ENCODE measurements around the gene HDAC7. TPM values are rescaled to one million over a fixed set of nuclear protein-coding genes. Genes with fewer than 3 reads are reported as not detected.
A peak's percentile ranks its signal among the peaks of the same experiment; 100 is the strongest.

HDAC7 gene
- total RNA-seq, 1 experiment from 2014 or later = 71.2 TPM

DNA sequence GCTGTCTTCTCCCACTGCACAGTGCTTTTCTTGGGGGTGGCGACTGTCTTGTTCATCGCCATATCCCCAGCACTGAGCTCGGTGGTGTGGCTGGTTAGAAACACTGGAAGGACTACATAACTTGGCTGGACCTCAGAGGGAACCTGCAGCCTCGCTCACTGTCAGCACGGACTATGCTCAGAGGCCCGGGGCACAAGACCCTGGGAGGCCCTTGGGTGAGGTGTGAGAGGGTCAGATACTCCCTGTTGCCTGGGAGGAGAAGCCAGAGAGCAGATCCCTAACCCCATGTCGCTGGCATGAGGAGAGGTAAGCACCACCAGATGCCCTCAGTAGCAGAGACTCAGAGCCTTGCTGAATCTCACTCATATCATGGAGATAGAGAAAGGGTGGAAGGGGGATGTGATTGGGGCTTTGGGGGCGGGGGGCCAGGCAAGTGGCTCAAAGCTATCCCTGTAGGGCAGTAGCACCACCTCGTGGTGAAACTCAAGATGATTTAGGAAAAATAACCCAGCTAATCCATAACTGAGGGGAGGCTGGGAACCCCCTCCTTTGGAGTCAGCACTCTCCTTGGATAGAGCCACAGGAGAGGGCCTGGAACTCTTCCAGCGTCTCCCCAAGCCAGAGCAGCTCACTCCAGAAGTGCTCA, 18.7 kb upstream of the HDAC7 start:
- Mint-ChIP-seq H3K36me3 (ENCODE audit: insufficient read depth, unreplicated experiment) (no peaks in the 10 kb centered on the region), H3K4me1 (ENCODE audit: low read depth, unreplicated experiment) (peaks cover 18% of the 10 kb centered on the region), H3K9me3 (ENCODE audit: unreplicated experiment) (no peaks in the 10 kb centered on the region), H3K27me3 (ENCODE audit: insufficient read depth, unreplicated experiment) (no peaks in the 10 kb centered on the region), H3K27ac (ENCODE audit: unreplicated experiment) (no peak overlapping the region), H3K4me3 (ENCODE audit: unreplicated experiment) (no peak overlapping the region)
- ChIA-PET POLR2A (interaction anchor here (1.1 kb wide), 1 partner anchor 18 kb away, joined by 18 read pairs; no protein-coding TSS in a partner anchor), CTCF (interaction anchor here (0.6 to 5.9 kb wide), 45 partner anchors 9 to 223 kb away, joined by 3 to 113 read pairs (median 7); partner anchors contain the start of genes HDAC7, RAPGEF3, RPAP3 and TMEM106C)
- no peaks in the 10 kb centered on the region for H3K36me3 ChIP-seq (ENCODE audit: control insufficient read depth, insufficient read depth, low read length)
- TF ChIP-seq, protein P1, sequence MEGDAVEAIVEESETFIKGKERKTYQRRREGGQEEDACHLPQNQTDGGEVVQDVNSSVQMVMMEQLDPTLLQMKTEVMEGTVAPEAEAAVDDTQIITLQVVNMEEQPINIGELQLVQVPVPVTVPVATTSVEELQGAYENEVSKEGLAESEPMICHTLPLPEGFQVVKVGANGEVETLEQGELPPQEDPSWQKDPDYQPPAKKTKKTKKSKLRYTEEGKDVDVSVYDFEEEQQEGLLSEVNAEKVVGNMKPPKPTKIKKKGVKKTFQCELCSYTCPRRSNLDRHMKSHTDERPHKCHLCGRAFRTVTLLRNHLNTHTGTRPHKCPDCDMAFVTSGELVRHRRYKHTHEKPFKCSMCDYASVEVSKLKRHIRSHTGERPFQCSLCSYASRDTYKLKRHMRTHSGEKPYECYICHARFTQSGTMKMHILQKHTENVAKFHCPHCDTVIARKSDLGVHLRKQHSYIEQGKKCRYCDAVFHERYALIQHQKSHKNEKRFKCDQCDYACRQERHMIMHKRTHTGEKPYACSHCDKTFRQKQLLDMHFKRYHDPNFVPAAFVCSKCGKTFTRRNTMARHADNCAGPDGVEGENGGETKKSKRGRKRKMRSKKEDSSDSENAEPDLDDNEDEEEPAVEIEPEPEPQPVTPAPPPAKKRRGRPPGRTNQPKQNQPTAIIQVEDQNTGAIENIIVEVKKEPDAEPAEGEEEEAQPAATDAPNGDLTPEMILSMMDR (IDR thresholded peaks at IDR 0.05; ENCODE audit: insufficient read depth in 1 of 2, low read depth in 1 of 2, low read length in 1 of 2, severe bottlenecking in 1 of 2, unreplicated experiment in 1 of 2) = peak; percentile 69 to 84
- no TSS peak for BruUV-seq (replicated peaks)
- H3K9me3 ChIP-seq = no peaks in the 10 kb centered on the region
- no peak overlapping the region for H3K4me3 ChIP-seq (ENCODE audit: low read depth, low read length)
- intact Hi-C loops (cut with micrococcal nuclease; ENCODE audit: unreplicated experiment) = loop anchor here (1.0 kb wide), 3 partner anchors 37 to 94 kb away; no protein-coding TSS in a partner anchor
- no peaks in the 10 kb centered on the region for H3K27me3 ChIP-seq (replicated peaks; ENCODE audit: control insufficient read depth, insufficient read depth, low read length)
- peaks cover 5% of the 10 kb centered on the region; the same call in 1 of the 2 replicates for H3K4me1 ChIP-seq
- DNase-seq = peak in 1 of 2 experiments; percentile 68

DNA sequence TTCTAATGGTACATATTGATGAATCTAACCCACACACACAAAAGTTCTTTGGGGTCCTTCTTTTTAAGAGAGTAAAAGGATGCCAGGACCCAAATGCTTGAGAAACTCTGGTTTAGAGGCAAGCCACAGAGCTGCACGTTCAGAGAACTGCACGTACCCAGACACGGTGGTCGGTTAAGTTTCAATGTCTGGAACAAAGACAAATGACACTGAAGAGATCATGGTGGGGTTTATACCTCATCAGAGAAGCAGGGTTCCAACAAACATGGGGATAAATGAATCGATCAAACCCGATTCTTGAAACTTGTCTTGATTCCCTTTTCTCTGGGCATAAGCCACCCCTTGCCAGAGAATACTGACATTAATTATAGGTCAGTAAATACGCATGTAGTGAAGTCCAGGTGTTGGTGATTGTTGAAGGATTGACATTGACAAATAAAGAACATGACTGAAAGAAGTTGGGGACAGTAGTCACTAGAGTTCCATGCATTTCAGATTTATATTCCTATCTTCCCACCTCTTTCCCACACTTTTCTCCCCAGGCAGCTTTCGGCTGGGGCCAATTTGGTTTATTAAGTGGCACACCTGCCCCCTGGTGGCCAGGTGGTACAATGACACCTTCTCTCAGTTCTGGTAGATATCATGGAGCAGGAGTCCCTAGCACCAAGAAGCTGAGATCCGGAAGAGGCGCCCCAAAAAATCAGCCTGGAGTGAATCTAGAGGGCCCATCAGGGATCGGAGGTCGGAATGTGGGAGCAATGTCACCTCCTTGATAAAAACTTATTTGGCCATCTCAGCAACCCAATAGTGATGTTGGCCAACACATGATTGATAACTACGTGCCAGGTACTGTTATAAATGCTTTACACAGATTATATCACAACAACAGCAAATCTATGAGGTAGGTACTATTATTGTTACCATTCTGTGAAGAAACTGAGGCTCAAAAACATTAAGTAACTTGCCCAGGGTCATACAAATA, 17.8 kb upstream of the HDAC7 start:
- H3K27me3 ChIP-seq (replicated peaks; ENCODE audit: control insufficient read depth, insufficient read depth, low read length) = no peaks in the 10 kb centered on the region
- DNase-seq = peak; percentile 70 to 86
- intact Hi-C loops (cut with micrococcal nuclease; ENCODE audit: unreplicated experiment) = loop anchor here (1.0 kb wide), 6 partner anchors 17 to 122 kb away; no protein-coding TSS in a partner anchor
- ChIA-PET POLR2A (interaction anchor here (1.1 kb wide), 1 partner anchor 17 kb away, joined by 18 read pairs; no protein-coding TSS in a partner anchor), CTCF (interaction anchor here (0.6 to 5.9 kb wide), 34 partner anchors 9 to 185 kb away, joined by 3 to 113 read pairs (median 9); partner anchors contain the start of genes HDAC7, RAPGEF3 and VDR)
- Mint-ChIP-seq H3K4me1 (ENCODE audit: low read depth, unreplicated experiment) (peaks cover 14% of the 10 kb centered on the region), H3K27ac (ENCODE audit: unreplicated experiment) (no peak overlapping the region), H3K36me3 (ENCODE audit: insufficient read depth, unreplicated experiment) (no peaks in the 10 kb centered on the region), H3K27me3 (ENCODE audit: insufficient read depth, unreplicated experiment) (no peaks in the 10 kb centered on the region), H3K4me3 (ENCODE audit: unreplicated experiment) (no peak overlapping the region), H3K9me3 (ENCODE audit: unreplicated experiment) (no peaks in the 10 kb centered on the region)
- peaks cover 5% of the 10 kb centered on the region; the same call in 1 of the 2 replicates for H3K4me1 ChIP-seq
- no peak overlapping the region for H3K4me3 ChIP-seq (ENCODE audit: low read depth, low read length)
- TF ChIP-seq, protein P1 (IDR thresholded peaks at IDR 0.05; ENCODE audit: insufficient read depth in 1 of 2, low read depth in 1 of 2, low read length in 1 of 2, severe bottlenecking in 1 of 2, unreplicated experiment in 1 of 2) = peak; percentile 93 to 96
- H3K9me3 ChIP-seq = no peaks in the 10 kb centered on the region
- H3K36me3 ChIP-seq (ENCODE audit: control insufficient read depth, insufficient read depth, low read length) = no peaks in the 10 kb centered on the region
- BruUV-seq (replicated peaks) = no TSS peak

DNA sequence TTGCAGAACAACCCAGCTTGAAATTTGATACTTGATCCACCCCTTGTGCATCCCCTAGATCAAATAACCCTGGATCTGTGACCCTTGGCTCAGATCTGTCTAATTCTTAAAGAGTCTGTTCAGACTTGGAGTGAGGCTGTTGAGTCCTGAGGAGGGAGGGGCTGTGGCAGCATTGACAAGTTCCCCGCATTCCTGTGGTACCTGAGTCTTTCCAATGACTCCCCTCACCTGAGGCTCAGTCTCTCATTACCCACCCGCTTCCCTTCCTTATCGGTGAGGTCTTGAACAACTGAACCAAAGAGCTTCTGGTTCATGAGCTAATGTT, 16.1 kb upstream of the HDAC7 start:
- Histone ChIP-seq H3K27me3 (replicated peaks; ENCODE audit: control insufficient read depth, insufficient read depth, low read length) (no peaks in the 10 kb centered on the region), H3K4me3 (ENCODE audit: low read depth, low read length) (no peak overlapping the region), H3K36me3 (ENCODE audit: control insufficient read depth, insufficient read depth, low read length) (no peaks in the 10 kb centered on the region), H3K9me3 (no peaks in the 10 kb centered on the region), H3K4me1 (peaks cover 5% of the 10 kb centered on the region; the same call in 1 of the 2 replicates)
- DNase-seq = no peak
- Mint-ChIP-seq H3K27ac (ENCODE audit: unreplicated experiment) (no peak overlapping the region), H3K36me3 (ENCODE audit: insufficient read depth, unreplicated experiment) (no peaks in the 10 kb centered on the region), H3K4me3 (ENCODE audit: unreplicated experiment) (no peak overlapping the region), H3K9me3 (ENCODE audit: unreplicated experiment) (no peaks in the 10 kb centered on the region), H3K27me3 (ENCODE audit: insufficient read depth, unreplicated experiment) (no peaks in the 10 kb centered on the region), H3K4me1 (ENCODE audit: low read depth, unreplicated experiment) (peaks cover 14% of the 10 kb centered on the region)
- no TSS peak for BruUV-seq (replicated peaks)
- ChIA-PET CTCF (interaction anchor here (1.1 to 5.9 kb wide), 5 partner anchors 16 to 94 kb away, joined by 3 to 113 read pairs (median 7); partner anchors contain the start of gene HDAC7), POLR2A (interaction anchor here (1.3 kb wide), 1 partner anchor 16 kb away, joined by 4 read pairs; the partner anchor contains the start of gene HDAC7)
- TF ChIP-seq, protein P1 (IDR thresholded peaks at IDR 0.05; ENCODE audit: insufficient read depth in 1 of 2, low read depth in 1 of 2, low read length in 1 of 2, severe bottlenecking in 1 of 2, unreplicated experiment in 1 of 2) = no peak
- intact Hi-C loops (cut with micrococcal nuclease; ENCODE audit: unreplicated experiment) = no loop called here

Measured in Caco-2 (cell line).